PC-3 (cell line): ENCODE measurements around the gene GDA. TPM values are rescaled to one million over a fixed set of nuclear protein-coding genes. Genes with fewer than 3 reads are reported as not detected.

Experiments
- ATAC-seq: fragments of 200-7000 bp; cut with Tn5 transposase; 2 replicates; pipeline ENCODE4 v1.9.1; 2020; ENCODE audit warnings: mild to moderate bottlenecking, moderate library complexity
- BruUV-seq: library from RNA; stranded (reverse); fragments of 400-500 nt; replicated peaks from 2 replicates; lab custom pipeline; 2021; lab: Mats Ljungman, UMichigan
- CTCF ChIA-PET: fragments of 300-600 bp; sonication (Branson Sonifier 250); formaldehyde crosslinking; loops from one replicate; lab custom pipeline; 2022; ENCODE audit warnings: antibody characterized with exemption; lab: Charles Lee
- POLR2A ChIA-PET: fragments of 300-600 bp; sonication (Branson Sonifier 250); formaldehyde crosslinking; loops from one replicate; lab custom pipeline; 2022; ENCODE audit warnings: antibody characterized with exemption; ENCODE audit not compliant: unreplicated experiment; lab: Charles Lee
- DNase-seq: peaks from one replicate; pipeline ENCODE4 v3.0.0-alpha.2; 2015
- H2AFZ ChIP-seq: fragments of 300-600 bp; sonication (generic); 2 replicates; pipeline ENCODE4 v1.6.0; 2016; ENCODE audit warnings: antibody characterized with exemption, low read length
- H3F3A ChIP-seq: fragments of 300-600 bp; sonication (generic); one replicate; pipeline ENCODE4 v1.6.0; 2017; ENCODE audit warnings: antibody characterized with exemption, low read length, control low read depth, mild to moderate bottlenecking; ENCODE audit not compliant: unreplicated experiment
- H3K27ac ChIP-seq: fragments of 300-600 bp; sonication (generic); 2 replicates; pipeline ENCODE4 v1.5.1; 2016; ENCODE audit warnings: mild to moderate bottlenecking, low read length
- H3K27me3 ChIP-seq: fragments of 300-600 bp; sonication (generic); 2 replicates; pipeline ENCODE4 v1.6.1; 2016; ENCODE audit warnings: low read length, mixed read lengths
- H3K36me3 ChIP-seq: fragments of 300-600 bp; sonication (generic); 2 replicates; pipeline ENCODE4 v1.6.1; 2016; ENCODE audit warnings: low read depth, mixed run types, low read length, mixed read lengths
- H3K4me1 ChIP-seq: fragments of 300-600 bp; sonication (generic); 2 replicates; pipeline ENCODE4 v1.5.1; 2016; ENCODE audit warnings: low read length; ENCODE audit not compliant: insufficient read depth
- H3K4me2 ChIP-seq: fragments of 300-600 bp; sonication (generic); 2 replicates; pipeline ENCODE4 v1.6.0; 2016; ENCODE audit warnings: low read length
- H3K4me3 ChIP-seq: fragments of 300-600 bp; sonication (generic); 2 replicates; pipeline ENCODE4 v1.5.1; 2016; ENCODE audit warnings: mild to moderate bottlenecking, low read length, mixed read lengths
- H3K79me2 ChIP-seq: fragments of 300-600 bp; sonication (generic); 2 replicates; pipeline ENCODE4 v1.6.1; 2017; ENCODE audit warnings: low read length, mixed read lengths
- H3K9ac ChIP-seq: fragments of 300-600 bp; sonication (generic); 2 replicates; pipeline ENCODE4 v1.6.0; 2016; ENCODE audit warnings: mild to moderate bottlenecking, low read length
- H3K9me2 ChIP-seq: fragments of 300-600 bp; sonication (generic); replicated peaks from 2 replicates; pipeline ENCODE4 v1.6.1; 2016; ENCODE audit warnings: mixed run types, low read length, mixed read lengths
- H3K9me3 ChIP-seq: fragments of 300-600 bp; sonication (generic); 2 replicates; pipeline ENCODE4 v1.6.1; 2016; ENCODE audit warnings: low read length, mixed read lengths
- H4K20me1 ChIP-seq: fragments of 300-600 bp; sonication (generic); 2 replicates; pipeline ENCODE4 v1.6.1; 2016; ENCODE audit warnings: low read length, mixed read lengths
- CTCF ChIP-seq: fragments of 300-600 bp; sonication (generic); conservative IDR thresholded peaks from 2 replicates; pipeline ENCODE4 v1.5.1; 2017; ENCODE audit warnings: antibody characterized with exemption, low read depth, mild to moderate bottlenecking, low read length
- EZH2 ChIP-seq: fragments of 300-600 bp; sonication (generic); IDR thresholded peaks from one replicate; pipeline ENCODE4 v1.6.1; 2017; ENCODE audit warnings: antibody characterized with exemption, mild to moderate bottlenecking, low read length; ENCODE audit not compliant: unreplicated experiment
- EZH2phosphoT487 ChIP-seq: fragments of 300-600 bp; sonication (generic); IDR thresholded peaks from 2 replicates; pipeline ENCODE4 v1.6.1; 2018; ENCODE audit warnings: mild to moderate bottlenecking, antibody characterized with exemption, low read length, borderline replicate concordance
- intact Hi-C: fragments of 100-400 bp; cut with micrococcal nuclease; formaldehyde crosslinking; loops from 2 replicates; pipeline ENCODE4 v1.9.0; 2023
- total RNA-seq: library from RNA; depleted of rRNA; stranded (reverse); fragments of >200 nt; gene quantifications from 2 replicates; pipeline ENCODE4 v1.2.3, GENCODE V29; 2014

Gene GDA
- total RNA-seq, 1 experiment from 2014 or later: not detected

- CTCF ChIA-PET: no interaction called here
- no peak for ATAC-seq
Measured at GRCh38 chr9:72257814-72258213, 108.6 kb downstream of the GDA start.

GRCh38 chr9:72262063-72262462 lies 112.8 kb downstream of the GDA start:
- no peaks in the 10 kb centered on the region for H4K20me1 ChIP-seq
- no peak overlapping the region for H3K4me3 ChIP-seq
- H3K4me1 ChIP-seq: no peaks in the 10 kb centered on the region
- H3K27me3 ChIP-seq: no peaks in the 10 kb centered on the region
- H3K79me2 ChIP-seq: no peaks in the 10 kb centered on the region
- no peak overlapping the region for H3K27ac ChIP-seq
- H3F3A ChIP-seq: no peaks in the 10 kb centered on the region
- no peak overlapping the region for H2AFZ ChIP-seq
- POLR2A ChIA-PET: no interaction called here
- BruUV-seq: no TSS peak
- H3K9me2 ChIP-seq: no peaks in the 10 kb centered on the region
- intact Hi-C loops: no loop called here
- peak; percentile 48 for DNase-seq
- H3K9ac ChIP-seq: no peak overlapping the region
- no peaks in the 10 kb centered on the region for H3K36me3 ChIP-seq
- CTCF ChIA-PET: no interaction called here
- TF ChIP-seq EZH2: no peak
- no peak for TF ChIP-seq EZH2phosphoT487
- no peak for TF ChIP-seq CTCF
- ATAC-seq: no peak
- no peaks in the 10 kb centered on the region for H3K9me3 ChIP-seq
- no peak overlapping the region for H3K4me2 ChIP-seq

More at GRCh38 chr9:72257814-72258213, 108.6 kb downstream of the GDA start:
- Histone ChIP-seq H3K27me3 (peaks cover 13% of the 10 kb centered on the region; the same call in 1 of the 2 replicates), H3K9me3 (no peaks in the 10 kb centered on the region), H3K4me1 (no peaks in the 10 kb centered on the region), H4K20me1 (no peaks in the 10 kb centered on the region), H3K27ac (no peak overlapping the region), H3K79me2 (no peaks in the 10 kb centered on the region), H3K9ac (no peak overlapping the region), H3F3A (no peaks in the 10 kb centered on the region), H2AFZ (no peak overlapping the region), H3K4me3 (no peak overlapping the region), H3K36me3 (no peaks in the 10 kb centered on the region), H3K4me2 (no peak overlapping the region), H3K9me2 (no peaks in the 10 kb centered on the region)
- POLR2A ChIA-PET: no interaction called here
- intact Hi-C loops: no loop called here
- peak; percentile 54 for DNase-seq
- TF ChIP-seq EZH2phosphoT487: no peak
- no peak for TF ChIP-seq CTCF
- no peak for TF ChIP-seq EZH2
- no TSS peak for BruUV-seq

GRCh38 chr9:72263572-72263971 lies 114.3 kb downstream of the GDA start:
- TF ChIP-seq CTCF: no peak
- no peak for TF ChIP-seq EZH2
- TF ChIP-seq EZH2phosphoT487: no peak
- no peaks in the 10 kb centered on the region for H3F3A ChIP-seq
- no peak for DNase-seq
- no peaks in the 10 kb centered on the region for H3K36me3 ChIP-seq
- no peaks in the 10 kb centered on the region for H4K20me1 ChIP-seq
- intact Hi-C loops: no loop called here
- no peak overlapping the region for H3K4me3 ChIP-seq
- no peaks in the 10 kb centered on the region for H3K9me3 ChIP-seq
- no peak overlapping the region for H3K27ac ChIP-seq
- H3K27me3 ChIP-seq: no peaks in the 10 kb centered on the region; the same call in 1 of the 2 replicates
- ChIA-PET POLR2A (no interaction called here), CTCF (no interaction called here)
- H3K9me2 ChIP-seq: no peaks in the 10 kb centered on the region
- no peak overlapping the region for H3K4me2 ChIP-seq
- no peak overlapping the region for H2AFZ ChIP-seq
- BruUV-seq: no TSS peak
- H3K9ac ChIP-seq: no peak overlapping the region
- no peaks in the 10 kb centered on the region for H3K4me1 ChIP-seq
- ATAC-seq: no peak
- H3K79me2 ChIP-seq: no peaks in the 10 kb centered on the region
